Stimulated activated memory B cell treated with anti-CD40 and anti-IgM and Interleukin-4, amounts not matched to agents 10 μg/mL and 1 μg/mL and 100 μg/mL, for 72 hours (primary cell): Measurements from ENCODE around the gene TTC5.
A peak's percentile ranks its signal among the peaks of the same experiment; 100 is the strongest.
"Not testable (repeated sequence)": the region's sequence is repeated elsewhere in the genome, so short reads cannot be mapped to it uniquely, and the experiment has no call there.

Source experiments
- ATAC-seq: fragments of 150-1000 bp; cut with Tn5 transposase; 2 replicates; pipeline ENCODE4 v1.10.0; 2021
- H3K27ac Mint-ChIP-seq: one replicate; pipeline ENCODE4 v1.8.0; 2022; ENCODE audit warnings: mild to moderate bottlenecking, mixed read lengths
- H3K27me3 Mint-ChIP-seq: one replicate; pipeline ENCODE4 v1.8.0; 2022; ENCODE audit warnings: mixed read lengths
- H3K36me3 Mint-ChIP-seq: one replicate; pipeline ENCODE4 v1.8.0; 2022; ENCODE audit warnings: mixed read lengths
- H3K4me1 Mint-ChIP-seq: one replicate; pipeline ENCODE4 v1.8.0; 2022; ENCODE audit warnings: mixed read lengths
- H3K4me3 Mint-ChIP-seq: one replicate; pipeline ENCODE4 v1.8.0; 2022; ENCODE audit warnings: mild to moderate bottlenecking, moderate library complexity, mixed read lengths
- H3K9me3 Mint-ChIP-seq: one replicate; pipeline ENCODE4 v1.8.0; 2022; ENCODE audit warnings: mixed read lengths

Gene TTC5

GRCh38 chr14:20305265-20306078 lies at the start of gene TTC5:
Gene TTC5 (minus strand): TSS chr14:20305951. CDS start chr14:20305937, 14 bp downstream.
- H3K36me3 Mint-ChIP-seq: peaks cover 26% of the 10 kb centered on the region
- H3K27ac Mint-ChIP-seq: peak within 1 kb of the TSS; percentile 60
- peak within 1 kb of the TSS; percentile 84 for H3K4me3 Mint-ChIP-seq
- no peaks in the 10 kb centered on the region for H3K27me3 Mint-ChIP-seq
- peaks cover 17% of the 10 kb centered on the region for H3K4me1 Mint-ChIP-seq
- ATAC-seq: peak; percentile 98
- H3K9me3 Mint-ChIP-seq: no peaks in the 10 kb centered on the region

GRCh38 chr14:20350860-20351259 lies 45.1 kb upstream of the TTC5 start:
- H3K4me3 Mint-ChIP-seq: no peak overlapping the region
- no peak for ATAC-seq
- H3K27me3 Mint-ChIP-seq: no peaks in the 10 kb centered on the region
- H3K4me1 Mint-ChIP-seq: no peaks in the 10 kb centered on the region
- H3K27ac Mint-ChIP-seq: no peak overlapping the region
- H3K36me3 Mint-ChIP-seq: peaks cover 66% of the 10 kb centered on the region
- H3K9me3 Mint-ChIP-seq: no peaks in the 10 kb centered on the region

GRCh38 chr14:20350282-20350681 lies 44.5 kb upstream of the TTC5 start:
- no peak for ATAC-seq
- Mint-ChIP-seq H3K27ac (peak overlapping the region; percentile 49), H3K4me1 (no peaks in the 10 kb centered on the region), H3K9me3 (no peaks in the 10 kb centered on the region), H3K4me3 (no peak overlapping the region), H3K27me3 (no peaks in the 10 kb centered on the region), H3K36me3 (peaks cover 66% of the 10 kb centered on the region)

GRCh38 chr14:20347747-20348146 lies 42.0 kb upstream of the TTC5 start:
- Mint-ChIP-seq H3K4me1 (peaks cover 15% of the 10 kb centered on the region), H3K36me3 (peaks cover 47% of the 10 kb centered on the region), H3K27ac (no peak overlapping the region), H3K4me3 (no peak overlapping the region), H3K9me3 (no peaks in the 10 kb centered on the region), H3K27me3 (no peaks in the 10 kb centered on the region)
- ATAC-seq: no peak

- peaks cover 37% of the 10 kb centered on the region for H3K36me3 Mint-ChIP-seq
- ATAC-seq: no peak
- no peak overlapping the region for H3K4me3 Mint-ChIP-seq
- peaks cover 15% of the 10 kb centered on the region for H3K4me1 Mint-ChIP-seq
- no peaks in the 10 kb centered on the region for H3K9me3 Mint-ChIP-seq
- no peak overlapping the region for H3K27ac Mint-ChIP-seq
- H3K27me3 Mint-ChIP-seq: no peaks in the 10 kb centered on the region
Measured at GRCh38 chr14:20346713-20347112, 41.0 kb upstream of the TTC5 start.

- Mint-ChIP-seq H3K9me3 (no peaks in the 10 kb centered on the region), H3K4me3 (no peak overlapping the region), H3K27ac (no peak overlapping the region), H3K4me1 (peaks cover 15% of the 10 kb centered on the region), H3K36me3 (peaks cover 29% of the 10 kb centered on the region), H3K27me3 (no peaks in the 10 kb centered on the region)
- no peak for ATAC-seq
Measured at GRCh38 chr14:20345366-20345765, 39.6 kb upstream of the TTC5 start.

- Mint-ChIP-seq H3K27ac (peak overlapping the region; percentile 87), H3K4me1 (peaks cover 19% of the 10 kb centered on the region)
- no peak for ATAC-seq
Measured at GRCh38 chr14:20343862-20344220, 38.1 kb upstream of the TTC5 start.

GRCh38 chr14:20343092-20343861 lies 37.5 kb upstream of the TTC5 start, which contains the start of gene PARP2:
Gene PARP2 (plus strand): TSS chr14:20343635. CDS start chr14:20343642, 7 bp downstream.
- Mint-ChIP-seq H3K36me3 (peaks cover 19% of the 10 kb centered on the region), H3K9me3 (no peaks in the 10 kb centered on the region), H3K27ac (peak within 1 kb of the TSS; percentile 87), H3K27me3 (no peaks in the 10 kb centered on the region), H3K4me3 (peak within 1 kb of the TSS; percentile 89), H3K4me1 (peaks cover 21% of the 10 kb centered on the region)
- ATAC-seq: peak; percentile 96

More at GRCh38 chr14:20343862-20344220, 38.1 kb upstream of the TTC5 start:
- Mint-ChIP-seq H3K9me3 (no peaks in the 10 kb centered on the region), H3K4me3 (peak overlapping the region; percentile 89), H3K36me3 (peaks cover 19% of the 10 kb centered on the region), H3K27me3 (no peaks in the 10 kb centered on the region)

- no peak for ATAC-seq
- Mint-ChIP-seq H3K4me1 (peaks cover 21% of the 10 kb centered on the region), H3K27ac (peak overlapping the region; percentile 87), H3K27me3 (no peaks in the 10 kb centered on the region), H3K9me3 (no peaks in the 10 kb centered on the region), H3K4me3 (peak overlapping the region; percentile 89), H3K36me3 (peaks cover 9% of the 10 kb centered on the region)
Measured at GRCh38 chr14:20341646-20342045, 35.9 kb upstream of the TTC5 start.

- H3K4me1 Mint-ChIP-seq: peaks cover 21% of the 10 kb centered on the region
- not testable (repeated sequence) for H3K36me3 Mint-ChIP-seq, H3K4me3 Mint-ChIP-seq, H3K9me3 Mint-ChIP-seq, H3K27me3 Mint-ChIP-seq, H3K27ac Mint-ChIP-seq, ATAC-seq
Measured at GRCh38 chr14:20341032-20341431, 35.3 kb upstream of the TTC5 start.

- ATAC-seq: no peak
- Mint-ChIP-seq H3K36me3 (peaks cover 8% of the 10 kb centered on the region), H3K4me3 (no peak overlapping the region), H3K4me1 (peaks cover 39% of the 10 kb centered on the region), H3K9me3 (no peaks in the 10 kb centered on the region), H3K27me3 (no peaks in the 10 kb centered on the region), H3K27ac (no peak overlapping the region)
Measured at GRCh38 chr14:20334017-20334416, 28.3 kb upstream of the TTC5 start.

GRCh38 chr14:20333494-20333841 lies 27.7 kb upstream of the TTC5 start:
- H3K27me3 Mint-ChIP-seq: no peaks in the 10 kb centered on the region
- peak overlapping the region; percentile 95 for H3K4me3 Mint-ChIP-seq
- ATAC-seq: no peak
- no peaks in the 10 kb centered on the region for H3K9me3 Mint-ChIP-seq
- peaks cover 8% of the 10 kb centered on the region for H3K36me3 Mint-ChIP-seq
- peak overlapping the region; percentile 89 for H3K27ac Mint-ChIP-seq
- H3K4me1 Mint-ChIP-seq: peaks cover 40% of the 10 kb centered on the region

- no peaks in the 10 kb centered on the region for H3K9me3 Mint-ChIP-seq
- peaks cover 8% of the 10 kb centered on the region for H3K36me3 Mint-ChIP-seq
- no peaks in the 10 kb centered on the region for H3K27me3 Mint-ChIP-seq
- H3K27ac Mint-ChIP-seq: peak within 1 kb of the TSS; percentile 89
- H3K4me3 Mint-ChIP-seq: peak within 1 kb of the TSS; percentile 95
- ATAC-seq: peak; percentile 97
- H3K4me1 Mint-ChIP-seq: peaks cover 41% of the 10 kb centered on the region
Measured at GRCh38 chr14:20332788-20333493, 27.2 kb upstream of the TTC5 start, which contains the start of gene CCNB1IP1. Gene CCNB1IP1 (minus strand): TSS chr14:20333279. CDS start chr14:20316523, 16,756 bp downstream.

- no peak for ATAC-seq
- no peaks in the 10 kb centered on the region for H3K27me3 Mint-ChIP-seq
- peak overlapping the region; percentile 95 for H3K4me3 Mint-ChIP-seq
- no peaks in the 10 kb centered on the region for H3K9me3 Mint-ChIP-seq
- peak overlapping the region; percentile 89 for H3K27ac Mint-ChIP-seq
- H3K4me1 Mint-ChIP-seq: peaks cover 47% of the 10 kb centered on the region
- peaks cover 8% of the 10 kb centered on the region for H3K36me3 Mint-ChIP-seq
Measured at GRCh38 chr14:20332431-20332787, 26.7 kb upstream of the TTC5 start.

- H3K9me3 Mint-ChIP-seq: no peaks in the 10 kb centered on the region
- peaks cover 51% of the 10 kb centered on the region for H3K4me1 Mint-ChIP-seq
- H3K27me3 Mint-ChIP-seq: no peaks in the 10 kb centered on the region
- H3K4me3 Mint-ChIP-seq: peak overlapping the region; percentile 62
- H3K27ac Mint-ChIP-seq: peak overlapping the region; percentile 58
- H3K36me3 Mint-ChIP-seq: peaks cover 8% of the 10 kb centered on the region
- no peak for ATAC-seq
Measured at GRCh38 chr14:20331053-20331613, 25.4 kb upstream of the TTC5 start.
